ENCODE data around the gene PARD6A.

- no peak for TF ChIP-seq CTCF (IDR thresholded peaks at IDR 0.05)
- no peak for TF ChIP-seq EP300 (IDR thresholded peaks at IDR 0.05)
- no peak for TF ChIP-seq POLR2AphosphoS5 (IDR thresholded peaks at IDR 0.05)
- no peak for TF ChIP-seq POLR2A (IDR thresholded peaks at IDR 0.05)
Observed at GRCh38 chr16:67644038-67644437, 16.7 kb upstream of the PARD6A start.
